NCI-H69 (cell line): ENCODE data around the gene ANO10.

ENCODE experiments used
- DNase-seq: peaks from one replicate; lab custom pipeline; 2025; lab: John Stamatoyannopoulos, UW

The ANO10 gene

GRCh38 chr3:43348350-43348749 is 273.5 kb downstream of the ANO10 start:
- DNase-seq, result no peak

DNA sequence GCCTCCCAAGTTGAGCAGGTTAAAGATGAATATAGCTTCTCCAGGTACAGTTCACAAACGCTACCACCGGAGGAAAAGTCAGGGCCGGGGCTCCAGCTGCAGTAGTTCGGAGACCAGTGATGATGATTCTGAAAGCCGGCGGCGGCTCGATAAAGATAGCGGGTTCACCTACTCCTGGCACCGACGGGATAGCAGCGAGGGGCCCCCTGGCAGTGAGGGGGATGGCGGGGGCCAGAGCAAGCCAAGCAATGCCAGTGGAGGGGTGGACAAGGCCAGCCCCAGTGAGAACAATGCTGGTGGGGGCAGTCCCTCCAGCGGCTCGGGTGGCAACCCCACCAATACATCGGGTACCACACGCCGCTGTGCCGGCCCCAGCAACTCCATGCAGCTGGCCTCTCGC is 274.0 kb downstream of the ANO10 start:
- no peak for DNase-seq

DNA sequence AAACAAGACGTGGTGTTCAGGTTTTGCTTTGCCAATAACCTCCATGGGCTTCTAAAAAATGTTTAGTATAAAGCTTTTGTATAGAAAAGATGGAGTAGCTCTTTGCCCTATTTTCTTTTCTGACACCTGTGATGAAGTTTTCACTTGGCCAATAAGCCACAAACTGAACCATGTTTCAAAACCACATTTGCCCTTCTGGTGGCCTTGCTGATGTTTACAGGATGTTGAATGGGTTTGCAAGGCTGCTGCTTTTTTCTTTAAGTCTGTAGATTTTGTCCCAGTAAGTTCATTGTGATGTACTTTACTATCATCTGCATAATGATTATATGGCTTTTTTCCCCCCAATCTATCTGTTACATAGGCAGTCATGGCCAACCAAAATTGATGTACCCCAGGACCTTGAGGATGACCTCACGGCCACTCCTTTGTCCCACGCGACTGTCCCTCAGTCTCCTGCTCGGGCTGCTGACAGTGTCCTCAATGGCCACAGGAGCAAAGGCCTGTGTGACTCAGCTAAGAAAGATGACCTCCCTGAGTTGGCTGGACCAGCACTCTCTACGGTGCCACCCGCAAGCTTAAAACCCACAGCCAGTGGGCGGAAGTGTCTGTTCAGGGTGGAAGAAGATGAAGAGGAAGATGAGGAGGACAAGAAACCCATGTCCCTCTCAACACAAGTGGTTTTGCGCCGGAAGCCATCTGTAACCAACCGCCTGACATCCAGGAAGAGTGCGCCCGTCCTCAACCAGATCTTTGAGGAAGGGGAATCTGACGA is 274.6 kb downstream of the ANO10 start:
- DNase-seq, result no peak

DNA sequence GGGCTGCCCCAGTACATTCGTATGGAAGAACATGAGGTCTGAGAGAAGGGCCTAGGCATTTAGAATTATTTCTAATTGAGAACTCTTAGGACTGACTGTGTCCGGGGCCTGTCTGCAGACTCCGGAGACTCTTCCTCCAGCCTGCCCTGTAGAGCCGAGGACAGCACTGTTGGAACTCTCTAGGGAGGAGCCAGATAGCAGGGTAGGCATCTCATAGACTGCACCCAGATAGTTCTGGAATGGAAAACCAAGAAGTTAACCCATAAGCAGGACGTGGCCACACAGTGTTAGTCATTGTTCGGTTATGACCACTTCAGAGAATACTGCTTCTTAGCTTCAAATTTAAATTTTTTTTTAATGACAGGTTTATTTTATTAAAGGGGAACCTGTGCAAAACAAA is 275.9 kb downstream of the ANO10 start:
- DNase-seq, result no peak

- no peak for DNase-seq
Measured at GRCh38 chr3:43345246-43345645, 276.6 kb downstream of the ANO10 start.

DNA sequence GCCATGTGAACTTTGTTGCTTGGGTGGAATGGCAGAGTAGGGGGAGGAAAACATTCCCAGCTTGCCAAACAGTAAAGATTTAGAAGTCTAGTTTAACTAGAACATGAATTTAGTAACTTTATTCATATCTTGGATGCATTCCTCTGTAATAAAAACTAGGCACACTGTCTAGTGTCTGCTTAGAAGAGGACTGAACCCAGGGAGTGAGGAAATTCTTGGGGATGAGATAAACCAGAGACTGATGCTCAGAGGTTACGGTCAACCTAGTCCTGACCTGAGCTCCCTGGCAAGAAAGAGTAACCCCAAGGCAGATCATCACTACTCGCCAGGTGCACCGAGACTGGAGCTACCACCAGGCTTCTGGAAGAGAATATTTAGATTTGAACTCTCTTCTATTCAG is 277.3 kb downstream of the ANO10 start:
- no peak for DNase-seq

GRCh38 chr3:43343815-43344214 is 278.0 kb downstream of the ANO10 start:
- no peak for DNase-seq

GRCh38 chr3:43343185-43343584 is 278.6 kb downstream of the ANO10 start:
- no peak for DNase-seq

GRCh38 chr3:43341788-43342187 is 280.0 kb downstream of the ANO10 start:
- DNase-seq, result no peak

DNA sequence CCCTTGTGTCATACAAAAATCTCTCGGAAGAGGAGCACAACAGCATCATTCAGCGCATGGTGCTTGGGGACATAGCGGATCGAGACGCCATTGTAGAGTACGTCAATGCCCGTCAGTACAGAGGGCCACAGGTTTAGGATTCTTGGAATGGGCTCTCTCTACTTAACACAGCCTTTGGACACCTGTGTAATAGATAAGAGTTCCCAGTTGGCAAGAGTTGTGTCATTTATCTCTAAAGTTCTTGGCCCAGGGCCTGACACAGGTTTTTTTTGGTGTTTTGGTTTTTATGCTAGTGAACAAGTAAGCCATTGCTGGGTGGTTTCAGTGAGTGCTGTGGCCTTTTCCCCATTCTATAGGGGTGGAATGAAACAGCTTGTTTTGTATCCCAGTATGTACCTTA is 281.4 kb downstream of the ANO10 start:
- no peak for DNase-seq

DNA sequence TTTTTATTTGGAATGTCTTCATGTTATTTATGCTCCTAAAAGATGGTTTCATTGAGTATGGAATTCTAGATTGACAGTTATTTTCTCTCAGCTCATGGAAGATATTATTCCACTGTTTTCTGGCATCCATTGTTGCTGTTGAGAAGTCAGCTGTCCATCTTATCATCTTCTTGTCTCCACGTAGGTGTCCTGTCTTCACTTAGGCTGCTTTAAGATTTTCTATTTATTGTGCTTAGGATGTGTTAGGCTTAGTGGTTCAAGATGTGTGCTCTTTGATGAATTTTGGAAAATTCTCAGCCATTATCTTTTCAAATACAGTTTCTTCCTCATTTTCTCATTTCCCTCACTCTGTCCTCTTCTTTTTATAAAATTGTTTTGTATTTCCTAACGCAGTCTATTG is 283.5 kb downstream of the ANO10 start:
- DNase-seq, result no peak

- DNase-seq, result no peak
Measured at GRCh38 chr3:43335799-43336198, 286.0 kb downstream of the ANO10 start.

DNA sequence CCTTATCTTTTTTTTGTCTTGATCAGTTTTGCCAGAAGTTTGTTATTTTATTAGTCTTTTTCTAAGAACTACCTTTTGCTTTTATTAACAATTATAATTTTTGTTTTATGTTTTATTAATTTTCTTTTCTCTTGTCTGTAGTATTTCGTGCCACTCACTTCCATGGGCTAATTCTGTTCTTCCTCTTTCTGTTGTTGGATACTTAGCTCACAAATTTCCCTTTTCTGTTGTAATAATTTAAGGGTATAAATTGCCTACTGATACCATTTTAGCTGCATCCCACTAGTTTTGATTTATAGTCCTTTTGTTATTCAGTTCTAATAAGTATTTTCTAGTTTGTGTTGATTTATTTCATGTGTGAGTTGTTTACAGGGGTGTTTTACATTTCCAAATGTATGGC is 286.8 kb downstream of the ANO10 start:
- DNase-seq, result no peak

DNA sequence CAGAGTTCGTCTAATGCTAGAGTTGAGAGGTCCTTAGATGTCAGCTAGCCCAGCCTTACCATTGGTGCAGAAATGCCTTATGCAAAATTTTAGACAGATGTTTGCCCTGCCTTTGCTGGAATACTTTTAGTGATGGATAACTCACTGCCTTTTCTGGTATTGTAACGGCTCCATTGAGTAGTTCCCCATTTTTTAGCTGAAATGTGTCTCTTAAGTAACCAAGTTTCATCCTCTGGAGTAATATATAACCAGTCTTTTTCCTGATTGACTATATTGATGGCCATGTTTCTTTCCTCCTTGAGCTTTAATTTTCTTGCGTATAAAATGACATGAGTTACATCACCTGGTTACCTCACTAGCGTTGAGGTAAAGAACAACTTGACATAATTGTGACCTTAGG is 290.4 kb downstream of the ANO10 start:
- no peak for DNase-seq

DNA sequence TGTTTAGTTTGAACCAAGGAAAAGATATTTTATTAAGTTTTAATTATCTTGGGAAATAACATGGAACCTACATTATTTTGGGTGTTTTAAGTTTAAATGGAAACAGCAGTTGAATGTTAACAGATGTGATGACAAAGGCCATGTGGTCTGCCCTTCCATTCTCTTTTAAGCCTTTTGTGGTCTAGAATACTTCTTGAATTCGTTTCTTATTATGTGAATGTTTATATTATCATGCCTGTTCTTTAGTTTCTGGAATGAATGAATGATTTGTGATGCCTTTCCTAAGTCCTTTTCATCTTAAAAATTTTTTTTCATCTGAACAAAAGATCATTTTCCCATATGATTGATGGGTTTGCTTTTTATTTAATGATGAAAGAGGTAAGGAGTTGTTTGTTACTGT is 290.8 kb downstream of the ANO10 start:
- no peak for DNase-seq

DNA sequence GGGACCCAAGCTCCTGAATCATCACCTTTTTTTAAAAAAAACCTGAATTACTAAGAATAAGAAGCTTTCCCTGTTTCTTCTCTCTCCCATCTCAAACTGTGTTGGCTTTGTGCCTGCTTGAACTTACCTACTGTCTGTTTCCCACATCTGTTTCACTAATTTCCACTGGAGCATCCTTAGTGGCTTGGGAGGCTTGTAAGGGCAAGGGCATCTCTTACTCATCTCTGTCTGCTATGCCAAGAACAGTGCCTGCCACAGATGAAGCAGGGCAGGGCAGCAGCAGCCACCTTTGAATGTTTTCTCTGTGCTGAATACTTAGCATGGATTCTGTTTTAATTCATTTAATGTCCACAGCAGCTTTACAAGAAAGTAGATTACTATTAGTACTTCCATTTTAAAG is 293.2 kb downstream of the ANO10 start:
- no peak for DNase-seq

DNA sequence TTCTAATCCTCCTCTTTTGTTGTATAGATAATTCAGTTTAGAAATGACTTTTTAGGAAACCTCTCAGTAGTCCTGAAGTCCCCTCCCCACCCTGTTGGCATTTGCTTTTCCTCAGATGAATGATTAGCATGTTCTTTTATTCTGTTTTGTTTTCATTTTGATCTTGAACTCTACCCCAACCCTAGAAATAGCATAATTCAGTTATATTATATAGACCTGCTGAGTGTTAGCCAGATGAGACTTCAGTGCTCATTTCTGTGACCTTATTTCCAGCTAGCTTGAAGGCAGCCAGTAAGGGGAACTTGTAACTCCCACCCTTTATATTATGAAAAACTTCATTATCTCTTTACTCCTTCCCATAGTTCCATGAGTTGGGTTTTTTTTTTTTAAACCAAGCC is 294.2 kb downstream of the ANO10 start:
- DNase-seq, result no peak

DNA sequence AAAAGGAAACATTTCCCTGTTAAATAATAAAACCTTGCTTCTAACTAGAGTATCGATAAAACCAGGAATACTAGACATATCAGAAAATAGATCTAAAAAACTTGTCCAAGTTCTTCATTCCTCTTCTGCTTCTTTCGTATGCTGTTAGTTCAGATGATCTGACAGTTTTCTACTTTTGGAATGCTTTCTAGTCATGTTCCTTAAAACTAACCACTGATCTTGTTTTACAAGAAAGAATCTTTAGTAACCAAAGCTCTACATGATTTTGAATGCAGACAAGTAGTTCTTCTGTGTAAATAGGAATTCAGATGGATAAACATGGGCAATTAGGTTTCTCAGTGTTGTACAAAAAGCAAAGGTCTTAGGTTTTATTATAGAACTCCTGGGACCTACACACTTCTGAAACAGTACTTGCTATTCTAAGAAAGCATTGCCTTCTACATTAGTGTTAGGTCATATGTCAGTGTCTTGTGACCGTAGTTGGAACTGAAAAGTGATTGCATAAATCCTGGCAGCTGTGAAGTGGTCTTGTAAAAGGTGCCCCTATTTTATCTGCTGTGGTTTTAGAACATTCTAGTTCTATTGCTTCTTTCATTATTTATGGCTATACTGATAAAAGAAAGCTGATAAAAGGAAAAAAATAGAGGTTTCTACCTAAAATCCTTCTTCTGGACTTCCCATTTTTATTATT is 294.8 kb downstream of the ANO10 start:
- no peak for DNase-seq

GRCh38 chr3:43323541-43323940 is 298.3 kb downstream of the ANO10 start:
- DNase-seq, result no peak

- no peak for DNase-seq
Measured at GRCh38 chr3:43320288-43320687, 301.5 kb downstream of the ANO10 start.

GRCh38 chr3:43319794-43320193 is 302.0 kb downstream of the ANO10 start:
- no peak for DNase-seq

- DNase-seq, result no peak
Measured at GRCh38 chr3:43319376-43319775, 302.4 kb downstream of the ANO10 start.

- DNase-seq, result no peak
Measured at GRCh38 chr3:43317461-43318316, 304.1 kb downstream of the ANO10 start.
